Tibial nerve (tissue), 4 donors: Measurements from ENCODE around the gene HCFC1.

Source experiments
- CTCF ChIP-seq, 5 experiments: fragments of 200-600 bp in 3 of 5; fragments of 450-650 bp in 2 of 5; sonication (generic) in 3 of 5; IDR thresholded peaks; one replicate each; pipeline ENCODE4 v1.5.1; 2016 to 2019; ENCODE audit warnings: antibody characterized with exemption in 5 of 5, mild to moderate bottlenecking in 3 of 5, moderate library complexity in 2 of 5
- EP300 ChIP-seq, 2 donors: sonication (generic); formaldehyde crosslinking; IDR thresholded peaks; one replicate each; pipeline ENCODE4 v1.6.1; 2017; ENCODE audit warnings: antibody characterized with exemption in 2 of 2, mild to moderate bottlenecking in 1 of 2

GRCh38 chrX:154014429-154015380 lies 43.1 kb upstream of the HCFC1 start:
- TF ChIP-seq CTCF (IDR thresholded peaks at IDR 0.05), result no peak
- no peak for TF ChIP-seq EP300 (IDR thresholded peaks at IDR 0.05)
